Measurements from ENCODE around the gene SDHB. TPM values are rescaled to one million over a fixed set of nuclear protein-coding genes. Genes with fewer than 3 reads are reported as not detected.

SDHB gene
- total and polyA plus RNA-seq, 2 of the 8 experiments (the other 6 are each of a cell fraction or from before 2014, with no cell fraction given): 84.0 to 98.7 TPM

- H3K4me2 ChIP-seq (ENCODE audit: insufficient read depth in 1 of 2, low read depth in 2 of 2, low read length in 2 of 2): peak overlapping the region in 1 of 2 experiments; percentile 83; a peak in 1 of 4 replicates
- FAIRE-seq (no peak), DNase-seq (ENCODE audit: low read depth in 1 of 2, low spot score in 2 of 2) (no peak)
- H3K27me3 ChIP-seq (replicated peaks in 1 of 4; ENCODE audit: control insufficient read depth in 3 of 4, extremely low read depth in 1 of 4, insufficient read depth in 3 of 4, low read length in 3 of 4): peaks cover 0 to 3% (median 0%) of the 10 kb centered on the region in 4 experiments; a peak in 1 of 7 replicates
- H3K9me3 ChIP-seq (ENCODE audit: insufficient read depth in 2 of 2, low read depth in 1 of 2, low read length in 1 of 2): no peaks in the 10 kb centered on the region
- 0 out of 2 replicates have a peak overlapping the region, but pooled peaks have one; percentile 54 for H2BK5ac ChIP-seq (ENCODE audit: low read depth, low read length)
- WGBS, 2 experiments (ENCODE audit: extremely low coverage in 1 of 2, insufficient coverage in 1 of 2, insufficient read length in 1 of 2, insufficient replicate concordance in 2 of 2, low coverage in 1 of 2, low lambda C conversion rate in 2 of 2, missing lambda C conversion rate in 1 of 2): 83% methylated on average over 10 of the region's 10 CpGs; no CpG with 5 or more reads in 1 of the 2 experiments
- H4K91ac ChIP-seq (replicated peaks; ENCODE audit: insufficient read length, low read length): no peak overlapping the region
- no peak overlapping the region for H2BK120ac ChIP-seq (replicated peaks; ENCODE audit: low read depth, low read length)
- H3K56ac ChIP-seq (replicated peaks; ENCODE audit: insufficient read length, low read depth, low read length): no peak overlapping the region
- H3K4ac ChIP-seq (replicated peaks; ENCODE audit: insufficient read length, low read depth, low read length): no peak overlapping the region
- no peak overlapping the region for H3K27ac ChIP-seq (ENCODE audit: low read depth, low read length)
- H3K79me1 ChIP-seq (ENCODE audit: low read depth, low read length): peaks cover 12% of the 10 kb centered on the region
- H3K23ac ChIP-seq (ENCODE audit: insufficient read length): no peak overlapping the region
- no peak overlapping the region for H2AK5ac ChIP-seq (ENCODE audit: low read depth, low read length)
- no peak overlapping the region; a peak in 1 of 8 replicates for H3K4me3 ChIP-seq (ENCODE audit: extremely low read depth in 1 of 4, insufficient read depth in 2 of 4, low read depth in 3 of 4, low read length in 4 of 4)
- peaks cover 8 to 13% of the 10 kb centered on the region in 2 experiments for H4K20me1 ChIP-seq (replicated peaks in 1 of 2; ENCODE audit: control insufficient read depth in 1 of 2, insufficient read depth in 2 of 2, low read length in 2 of 2)
- H3K4me1 ChIP-seq (replicated peaks in 1 of 4; ENCODE audit: control insufficient read depth in 3 of 4, insufficient read depth in 4 of 4, low read length in 3 of 4): peaks cover 0 to 21% (median 14%) of the 10 kb centered on the region in 4 experiments; a peak in 6 of 7 replicates
- POLR2A ChIA-PET (ENCODE audit: partially characterized antibody): interaction anchor here (1.1 to 6.6 kb wide), 9 partner anchors 8 to 74 kb away, joined by 3 to 92 read pairs (median 5); partner anchors contain the start of gene CROCC
- H2BK20ac ChIP-seq (ENCODE audit: low read length): peak overlapping the region; percentile 75; the same call in 1 of the 2 replicates
- no peak overlapping the region for H3K9ac ChIP-seq (replicated peaks in 1 of 4; ENCODE audit: extremely low read depth in 1 of 4, low read depth in 3 of 4, low read length in 3 of 4)
- H3K14ac ChIP-seq (ENCODE audit: insufficient read length): no peak overlapping the region
- H2AFZ ChIP-seq (ENCODE audit: low read length): no peak overlapping the region
- CTCF ChIA-PET (ENCODE audit: partially characterized antibody): interaction anchor here (0.7 to 14.2 kb wide), 10 partner anchors 10 to 66 kb away, joined by 3 to 267 read pairs (median 3); no protein-coding TSS in a partner anchor
- peak overlapping the region; percentile 32; the same call in 1 of the 2 replicates for H2BK12ac ChIP-seq (ENCODE audit: low read depth, low read length)
- peaks cover 0 to 27% of the 10 kb centered on the region in 2 experiments; a peak in 2 of 4 replicates for H3K79me2 ChIP-seq (ENCODE audit: control insufficient read depth in 1 of 2, insufficient read depth in 2 of 2, low read length in 2 of 2)
- H2BK15ac ChIP-seq (ENCODE audit: low read length): no peak overlapping the region
- no peak overlapping the region for H4K8ac ChIP-seq (ENCODE audit: extremely low read depth, insufficient read depth, low read length)
- peaks cover 6% of the 10 kb centered on the region for H3K23me2 ChIP-seq (ENCODE audit: low read depth, low read length)
- peaks cover 4 to 18% (median 13%) of the 10 kb centered on the region in 4 experiments for H3K36me3 ChIP-seq (ENCODE audit: control insufficient read depth in 2 of 4, insufficient read depth in 4 of 4, low read length in 3 of 4)
- no peak overlapping the region for H4K5ac ChIP-seq (ENCODE audit: insufficient read length, low read depth, low read length)
- H3K18ac ChIP-seq (ENCODE audit: extremely low read depth, low read length): 0 out of 2 replicates have a peak overlapping the region, but pooled peaks have one; percentile 19
- no peak for TF ChIP-seq SP4 (IDR thresholded peaks at IDR 0.05; ENCODE audit: low read length)
Observed at GRCh38 chr1:16981269-16981849, 72.5 kb downstream of the SDHB start.
